ENCODE measurements around the gene DPP3. TPM values are rescaled to one million over a fixed set of nuclear protein-coding genes. Genes with fewer than 3 reads are reported as not detected.

DPP3 gene
- total RNA-seq, 1 experiment from 2014 or later = 55.6 TPM

GRCh38 chr11:66509131-66509561 lies 28.9 kb downstream of the DPP3 start:
- Histone ChIP-seq H2AFZ (ENCODE audit: low read depth, low read length, poor library complexity, severe bottlenecking) (no peak overlapping the region), H3K27ac (ENCODE audit: low read depth, low read length) (no peak overlapping the region), H3K27me3 (ENCODE audit: insufficient read depth, low read length) (no peaks in the 10 kb centered on the region), H3K79me2 (ENCODE audit: insufficient read depth, low read length) (peaks cover 16% of the 10 kb centered on the region), H3K4me3 (replicated peaks in 1 of 2; ENCODE audit: low read depth in 1 of 2, low read length in 2 of 2) (no peak overlapping the region), H3K36me3 (ENCODE audit: control insufficient read depth in 1 of 2, insufficient read depth in 2 of 2, low read length in 2 of 2) (peaks cover 0 to 2% of the 10 kb centered on the region in 2 experiments; a peak in 1 of 4 replicates), H4K20me1 (ENCODE audit: insufficient read depth) (no peaks in the 10 kb centered on the region), H3K4me2 (ENCODE audit: low read length) (no peak overlapping the region), H3K4me1 (ENCODE audit: control insufficient read depth in 1 of 2, insufficient read depth in 2 of 2, low read length in 2 of 2) (peaks cover 5 to 12% of the 10 kb centered on the region in 2 experiments; a peak in 3 of 4 replicates), H3K9me3 (ENCODE audit: control insufficient read depth in 1 of 2, insufficient read depth in 1 of 2, low read depth in 1 of 2, low read length in 2 of 2) (no peaks in the 10 kb centered on the region), H3K9ac (ENCODE audit: low read length) (no peak overlapping the region), H3K9me2 (ENCODE audit: insufficient read depth) (no peaks in the 10 kb centered on the region)
- no TSS peak for BruUV-seq (replicated peaks)
- no peak for TF ChIP-seq YY1 (IDR thresholded peaks at IDR 0.05; ENCODE audit: extremely low read depth, insufficient replicate concordance, low read depth, low read length)
- TF ChIP-seq CBX3 (IDR thresholded peaks at IDR 0.05; ENCODE audit: low read depth) = no peak
- no peak for TF ChIP-seq SP1 (IDR thresholded peaks at IDR 0.05; ENCODE audit: low read depth)
- no peak for TF ChIP-seq SRF (IDR thresholded peaks at IDR 0.05; ENCODE audit: low read depth)
- no peak for TF ChIP-seq MAX (IDR thresholded peaks at IDR 0.05)
- no peak for TF ChIP-seq CTCF (IDR thresholded peaks at IDR 0.05 in 2 of 3, conservative IDR thresholded peaks at IDR 0.05 in 1 of 3; ENCODE audit: borderline replicate concordance in 1 of 3, insufficient read depth in 1 of 3, low read depth in 2 of 3, low read length in 2 of 3)
- no peak for TF ChIP-seq ZNF274 (IDR thresholded peaks at IDR 0.05; ENCODE audit: low read depth, low read length)
- TF ChIP-seq RAD21 (IDR thresholded peaks at IDR 0.05; ENCODE audit: low read depth) = no peak
- TF ChIP-seq REST (IDR thresholded peaks at IDR 0.05; ENCODE audit: low read depth) = no peak
- no peak for TF ChIP-seq TCF7L2 (IDR thresholded peaks at IDR 0.05; ENCODE audit: borderline replicate concordance, extremely low read depth, insufficient read depth, insufficient read length)
- no peak for TF ChIP-seq CEBPB (IDR thresholded peaks at IDR 0.05; ENCODE audit: low read depth)
- TF ChIP-seq FOSL1 (IDR thresholded peaks at IDR 0.05; ENCODE audit: low read depth) = no peak
- TF ChIP-seq SIN3A (IDR thresholded peaks at IDR 0.05; ENCODE audit: low read depth) = no peak
- ChIA-PET POLR2A (no interaction called here), CTCF (interaction anchor here (1.6 kb wide), 1 partner anchor 16 kb away, joined by 4 read pairs; no protein-coding TSS in a partner anchor), RAD21 (ENCODE audit: low non-redundant PET in 1 of 2, low total read pairs in 2 of 2, uncharacterized antibody in 2 of 2, unreplicated experiment in 2 of 2) (interaction anchor here in 1 of 2 experiments (0.6 kb wide), 1 partner anchor 262 kb away, joined by 5 read pairs; no protein-coding TSS in a partner anchor)
- DNase-seq (ENCODE audit: low read depth, low spot score) (no peak), ATAC-seq (no peak)
- intact Hi-C loops (cut with micrococcal nuclease) = no loop called here
